ENCODE measurements around the gene SUPT20H. TPM values are rescaled to one million over a fixed set of nuclear protein-coding genes. Genes with fewer than 3 reads are reported as not detected.

Gene SUPT20H
- total RNA-seq, 2 donors from 2014 or later: 32.2 to 57.3 TPM

GRCh38 chr13:36966404-36966803 lies 93.1 kb downstream of the SUPT20H start:
- no peak for DNase-seq (ENCODE audit: low spot score)
- Histone ChIP-seq H3K4me1 (replicated peaks) (no peaks in the 10 kb centered on the region), H3K4me3 (no peak overlapping the region), H3K27ac (no peak overlapping the region), H3K27me3 (replicated peaks; ENCODE audit: insufficient read depth) (no peaks in the 10 kb centered on the region), H3K36me3 (no peaks in the 10 kb centered on the region), H3K9me3 (no peaks in the 10 kb centered on the region)
- TF ChIP-seq POLR2AphosphoS5 (IDR thresholded peaks at IDR 0.05): no peak
- intact Hi-C loops (cut with DNase I): no loop called here
- 89% methylated on average over 4 of the region's 4 CpGs for WGBS

GRCh38 chr13:36965767-36966166 lies 93.7 kb downstream of the SUPT20H start:
- WGBS: 67% methylated on average over 2 of the region's 2 CpGs
- intact Hi-C loops (cut with DNase I): no loop called here
- no peak for DNase-seq (ENCODE audit: low spot score)
- Histone ChIP-seq H3K4me1 (replicated peaks) (no peaks in the 10 kb centered on the region), H3K4me3 (no peak overlapping the region), H3K27ac (no peak overlapping the region), H3K9me3 (no peaks in the 10 kb centered on the region), H3K27me3 (replicated peaks; ENCODE audit: insufficient read depth) (no peaks in the 10 kb centered on the region), H3K36me3 (no peaks in the 10 kb centered on the region)
- no peak for TF ChIP-seq POLR2AphosphoS5 (IDR thresholded peaks at IDR 0.05)

GRCh38 chr13:36959456-36960116 lies 99.9 kb downstream of the SUPT20H start:
- no peak for TF ChIP-seq POLR2AphosphoS5 (IDR thresholded peaks at IDR 0.05)
- no peak for TF ChIP-seq POLR2A (IDR thresholded peaks at IDR 0.05)
- TF ChIP-seq, protein P1, sequence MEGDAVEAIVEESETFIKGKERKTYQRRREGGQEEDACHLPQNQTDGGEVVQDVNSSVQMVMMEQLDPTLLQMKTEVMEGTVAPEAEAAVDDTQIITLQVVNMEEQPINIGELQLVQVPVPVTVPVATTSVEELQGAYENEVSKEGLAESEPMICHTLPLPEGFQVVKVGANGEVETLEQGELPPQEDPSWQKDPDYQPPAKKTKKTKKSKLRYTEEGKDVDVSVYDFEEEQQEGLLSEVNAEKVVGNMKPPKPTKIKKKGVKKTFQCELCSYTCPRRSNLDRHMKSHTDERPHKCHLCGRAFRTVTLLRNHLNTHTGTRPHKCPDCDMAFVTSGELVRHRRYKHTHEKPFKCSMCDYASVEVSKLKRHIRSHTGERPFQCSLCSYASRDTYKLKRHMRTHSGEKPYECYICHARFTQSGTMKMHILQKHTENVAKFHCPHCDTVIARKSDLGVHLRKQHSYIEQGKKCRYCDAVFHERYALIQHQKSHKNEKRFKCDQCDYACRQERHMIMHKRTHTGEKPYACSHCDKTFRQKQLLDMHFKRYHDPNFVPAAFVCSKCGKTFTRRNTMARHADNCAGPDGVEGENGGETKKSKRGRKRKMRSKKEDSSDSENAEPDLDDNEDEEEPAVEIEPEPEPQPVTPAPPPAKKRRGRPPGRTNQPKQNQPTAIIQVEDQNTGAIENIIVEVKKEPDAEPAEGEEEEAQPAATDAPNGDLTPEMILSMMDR (IDR thresholded peaks at IDR 0.05): no peak
- DNase-seq (ENCODE audit: low spot score): no peak
- intact Hi-C loops (cut with DNase I): no loop called here
- H3K4me3 ChIP-seq: no peak overlapping the region
- H3K9me3 ChIP-seq: no peaks in the 10 kb centered on the region
- no peaks in the 10 kb centered on the region for H3K36me3 ChIP-seq
- 82% methylated on average over 2 of the region's 2 CpGs for WGBS
- H3K27ac ChIP-seq: no peak overlapping the region
- H3K4me1 ChIP-seq (replicated peaks): no peaks in the 10 kb centered on the region
- no peaks in the 10 kb centered on the region for H3K27me3 ChIP-seq (replicated peaks; ENCODE audit: insufficient read depth)

Other genes with a start within 250 kb of the SUPT20H start
- gene RFXAP, start 240.5 kb downstream of the SUPT20H start, total RNA-seq: 1 to 10 TPM; 4.3 to 4.9 TPM
- 10 to 100 TPM; 25.1 to 30.7 TPM for gene SMAD9, start 139.4 kb downstream of the SUPT20H start, total RNA-seq
- 10 to 100 TPM; 14.1 to 41.3 TPM for gene ALG5, start 60.3 kb downstream of the SUPT20H start, total RNA-seq
- 10 to 100 TPM; 10.9 to 29.4 TPM for gene EXOSC8, start 58.9 kb downstream of the SUPT20H start, total RNA-seq
- 1 to 10 TPM in 1 of 2 donors, not detected in 1; 1.6 TPM for gene CSNK1A1L, start 46.0 kb upstream of the SUPT20H start, total RNA-seq

All from prostate gland (tissue), 2 donors.